Keratinocyte (primary cell): Measurements from ENCODE around the gene SCPEP1. TPM values are rescaled to one million over a fixed set of nuclear protein-coding genes. Genes with fewer than 3 reads are reported as not detected.
"Not testable (repeated sequence)": the region's sequence is repeated elsewhere in the genome, so short reads cannot be mapped to it uniquely, and the experiment has no call there.

ENCODE experiments used
- DNase-seq: peaks from one replicate; pipeline ENCODE4 v3.0.0-alpha.2; 2011; ENCODE audit warnings: low read depth, missing footprints, low spot score
- FAIRE-seq: peaks from 2 replicates; lab custom pipeline; 2011; peaks lifted over from hg19 to GRCh38; lab: Jason Lieb, UNC
- H2AFZ ChIP-seq: 2 replicates; pipeline ENCODE4 v1.6.0; 2012; ENCODE audit warnings: low read length, control low read depth, inconsistent platforms; ENCODE audit not compliant: control insufficient read depth
- H3K27ac ChIP-seq: 2 replicates; pipeline ENCODE4 v1.5.1; 2011; ENCODE audit warnings: low read length; ENCODE audit not compliant: control insufficient read depth, insufficient read depth
- H3K27me3 ChIP-seq: 3 replicates; pipeline ENCODE4 v1.6.0; 2011; ENCODE audit warnings: low read length; ENCODE audit not compliant: control insufficient read depth, insufficient read depth; ENCODE audit errors: extremely low read depth
- H3K36me3 ChIP-seq, 2 experiments: 2 replicates in 1 of 2; 3 replicates in 1 of 2; pipeline ENCODE4 v1.5.1; 2011; ENCODE audit warnings: low read length in 2 of 2, mild to moderate bottlenecking in 1 of 2; ENCODE audit not compliant: control insufficient read depth in 2 of 2, insufficient read depth in 2 of 2; ENCODE audit errors: extremely low read depth in 1 of 2
- H3K4me1 ChIP-seq: 3 replicates; pipeline ENCODE4 v1.5.1; 2011; ENCODE audit warnings: low read length; ENCODE audit not compliant: control insufficient read depth, insufficient read depth; ENCODE audit errors: extremely low read depth
- H3K4me2 ChIP-seq: 3 replicates; pipeline ENCODE4 v1.6.0; 2011; ENCODE audit warnings: low read depth, low read length; ENCODE audit not compliant: control insufficient read depth, insufficient read depth; ENCODE audit errors: extremely low read depth
- H3K4me3 ChIP-seq, 3 experiments: fragments of 200-600 bp in 1 of 3; sonication (generic) in 1 of 3; 2 replicates in 2 of 3; 3 replicates in 1 of 3; pipeline ENCODE4 v1.5.1; 2011 to 2016; ENCODE audit warnings: low read length in 3 of 3, mild to moderate bottlenecking in 3 of 3, control low read depth in 2 of 3, inconsistent platforms in 1 of 3, low read depth in 1 of 3, mixed read lengths in 1 of 3, mixed run types in 1 of 3, moderate library complexity in 1 of 3; ENCODE audit not compliant: control insufficient read depth in 2 of 3, insufficient read depth in 2 of 3; ENCODE audit errors: extremely low read depth in 1 of 3
- H3K79me2 ChIP-seq: 2 replicates; pipeline ENCODE4 v1.6.0; 2012; ENCODE audit warnings: low read length; ENCODE audit not compliant: control insufficient read depth, insufficient read depth
- H3K9ac ChIP-seq: 3 replicates; pipeline ENCODE4 v1.6.0; 2011; ENCODE audit warnings: low read length; ENCODE audit not compliant: control insufficient read depth, insufficient read depth; ENCODE audit errors: extremely low read depth
- H3K9me1 ChIP-seq: 3 replicates; pipeline ENCODE4 v1.6.0; 2011; ENCODE audit warnings: low read length; ENCODE audit not compliant: control insufficient read depth, insufficient read depth; ENCODE audit errors: extremely low read depth
- H3K9me3 ChIP-seq: 2 replicates; pipeline ENCODE4 v1.5.1; 2012; ENCODE audit warnings: low read depth, low read length; ENCODE audit not compliant: control insufficient read depth
- H4K20me1 ChIP-seq: 3 replicates; pipeline ENCODE4 v1.6.0; 2011; ENCODE audit warnings: low read length; ENCODE audit not compliant: control insufficient read depth, insufficient read depth; ENCODE audit errors: extremely low read depth
- EZH2 ChIP-seq: IDR thresholded peaks from one replicate; pipeline ENCODE4 v1.6.1; 2012; ENCODE audit warnings: inconsistent platforms, mild to moderate bottlenecking, low read length, moderate library complexity
- dilution Hi-C: fragments of 300-500 bp; cut with MboI; formaldehyde crosslinking; loops from one replicate; pipeline ENCODE4 v1.7.0; 2020; ENCODE audit warnings: low sequenced_read_pairs; ENCODE audit not compliant: extremely low pct_ligation_motif_present
- polyA plus RNA-seq, 5 experiments: library from polyadenylated mRNA; depleted of rRNA in 3 of 5; stranded (reverse) in 3 of 5; stranded (forward) in 1 of 5; unstranded in 1 of 5; fragments of >200 nt; gene quantifications; 1 replicate in 1 of 5; 2 replicates in 3 of 5; 3 replicates in 1 of 5; pipeline versions ENCODE4 v1.2.1 to v1.2.3, GENCODE V29; 2011 to 2012; ENCODE audit warnings: missing spikeins in 2 of 5, low read depth in 1 of 5, low replicate concordance in 1 of 5
- TF ChIP-seq, protein P1 (sequence below), 3 experiments: IDR thresholded peaks in 1 of 3; conservative IDR thresholded peaks in 1 of 3; optimal IDR thresholded peaks in 1 of 3; 2 replicates in 2 of 3; 3 replicates in 1 of 3; pipeline versions ENCODE3 to v1.5.1; 2011; ENCODE audit warnings: low read length in 3 of 3, mild to moderate bottlenecking in 3 of 3, moderate library complexity in 2 of 3, control low read depth in 1 of 3, inconsistent platforms in 1 of 3; ENCODE audit not compliant: insufficient read depth in 2 of 3; ENCODE audit errors: extremely low read depth in 1 of 3

The SCPEP1 gene
- polyA plus RNA-seq, 1 donor (not counting 4 experiments of a cell fraction or from before 2014, with no cell fraction given) = 34.4 TPM

DNA sequence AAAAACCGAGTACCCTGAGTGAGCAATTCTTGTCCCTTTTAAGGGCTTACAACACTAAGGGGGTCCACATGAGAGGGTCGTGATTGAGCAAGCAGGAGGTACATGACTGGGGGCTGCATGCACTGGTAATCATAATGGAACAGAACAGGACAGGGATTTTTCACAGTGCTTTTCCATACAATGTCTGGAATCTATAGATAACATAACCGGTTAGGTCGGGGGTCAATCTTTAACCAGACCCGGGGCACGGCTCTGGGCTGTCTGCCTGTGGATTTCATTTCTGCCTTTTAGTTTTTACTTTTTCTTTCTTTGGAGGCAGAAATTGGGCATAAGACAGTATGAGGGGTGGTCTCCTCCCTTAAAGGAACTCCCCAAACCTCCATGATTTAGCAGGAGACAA, 12.2 kb upstream of the SCPEP1 start:
- H3K4me3 ChIP-seq, H3K4me1 ChIP-seq, H3K79me2 ChIP-seq, H3K9ac ChIP-seq, DNase-seq, H3K9me3 ChIP-seq, dilution Hi-C loops, H2AFZ ChIP-seq, H3K27me3 ChIP-seq, H3K9me1 ChIP-seq, FAIRE-seq, H3K4me2 ChIP-seq, H3K27ac ChIP-seq, H3K36me3 ChIP-seq, H4K20me1 ChIP-seq: not testable (repeated sequence)

DNA sequence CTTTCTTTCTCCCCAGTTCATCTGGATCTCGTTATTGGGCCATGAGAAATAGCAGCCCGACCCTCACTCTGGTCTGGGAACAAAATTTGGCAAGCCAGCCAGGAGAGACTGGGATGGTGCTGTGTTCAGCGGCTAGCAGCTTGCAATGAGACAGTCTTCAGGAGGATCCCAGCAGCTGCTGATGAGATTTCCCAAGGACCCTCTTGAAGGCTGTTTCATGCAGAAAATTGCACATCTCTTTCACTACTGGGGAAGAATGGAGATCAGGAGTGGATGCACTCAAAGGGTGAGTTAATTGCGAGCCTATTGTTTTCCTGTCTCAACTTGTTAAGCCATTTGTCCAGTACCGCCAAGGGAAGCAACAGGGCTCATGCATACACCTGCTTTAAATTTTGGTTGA, 11.6 kb upstream of the SCPEP1 start:
- Histone ChIP-seq H3K79me2 (no peaks in the 10 kb centered on the region), H3K27me3 (no peaks in the 10 kb centered on the region), H3K4me2 (no peak overlapping the region), H3K36me3 (no peaks in the 10 kb centered on the region), H2AFZ (no peak overlapping the region), H3K4me3 (no peak overlapping the region), H3K9ac (no peak overlapping the region), H4K20me1 (no peaks in the 10 kb centered on the region), H3K9me1 (no peaks in the 10 kb centered on the region), H3K27ac (no peak overlapping the region), H3K4me1 (no peaks in the 10 kb centered on the region), H3K9me3 (no peaks in the 10 kb centered on the region)
- DNase-seq (no peak), FAIRE-seq (no peak)
- dilution Hi-C loops = no loop called here
- TF ChIP-seq, protein P1, sequence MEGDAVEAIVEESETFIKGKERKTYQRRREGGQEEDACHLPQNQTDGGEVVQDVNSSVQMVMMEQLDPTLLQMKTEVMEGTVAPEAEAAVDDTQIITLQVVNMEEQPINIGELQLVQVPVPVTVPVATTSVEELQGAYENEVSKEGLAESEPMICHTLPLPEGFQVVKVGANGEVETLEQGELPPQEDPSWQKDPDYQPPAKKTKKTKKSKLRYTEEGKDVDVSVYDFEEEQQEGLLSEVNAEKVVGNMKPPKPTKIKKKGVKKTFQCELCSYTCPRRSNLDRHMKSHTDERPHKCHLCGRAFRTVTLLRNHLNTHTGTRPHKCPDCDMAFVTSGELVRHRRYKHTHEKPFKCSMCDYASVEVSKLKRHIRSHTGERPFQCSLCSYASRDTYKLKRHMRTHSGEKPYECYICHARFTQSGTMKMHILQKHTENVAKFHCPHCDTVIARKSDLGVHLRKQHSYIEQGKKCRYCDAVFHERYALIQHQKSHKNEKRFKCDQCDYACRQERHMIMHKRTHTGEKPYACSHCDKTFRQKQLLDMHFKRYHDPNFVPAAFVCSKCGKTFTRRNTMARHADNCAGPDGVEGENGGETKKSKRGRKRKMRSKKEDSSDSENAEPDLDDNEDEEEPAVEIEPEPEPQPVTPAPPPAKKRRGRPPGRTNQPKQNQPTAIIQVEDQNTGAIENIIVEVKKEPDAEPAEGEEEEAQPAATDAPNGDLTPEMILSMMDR (optimal IDR thresholded peaks at IDR 0.05 in 1 of 3, IDR thresholded peaks at IDR 0.05 in 1 of 3, conservative IDR thresholded peaks at IDR 0.05 in 1 of 3; ENCODE audit: extremely low read depth in 1 of 3, insufficient read depth in 2 of 3, low read length in 3 of 3) = no peak
- TF ChIP-seq EZH2 = no peak

DNA sequence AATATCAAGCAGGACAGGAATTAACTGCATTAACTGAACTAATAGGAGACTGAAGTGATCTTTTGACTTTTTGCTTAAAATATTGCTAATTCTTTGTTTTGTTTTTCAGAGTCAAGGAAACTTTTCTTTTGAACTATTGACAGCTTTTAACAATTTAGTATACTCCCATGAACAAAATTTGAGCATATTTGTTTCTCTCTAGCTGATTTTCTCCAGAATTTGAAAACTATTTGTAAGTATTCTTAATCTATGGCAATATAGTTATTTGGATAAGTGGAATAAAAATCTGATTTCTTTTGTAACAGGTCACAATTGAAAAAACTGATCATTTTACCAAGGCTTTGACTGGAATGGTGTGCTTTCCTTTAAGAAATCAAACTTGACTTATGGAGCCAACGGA, 7.0 kb upstream of the SCPEP1 start:
- Histone ChIP-seq H3K79me2 (no peaks in the 10 kb centered on the region), H3K27ac (no peak overlapping the region), H4K20me1 (no peaks in the 10 kb centered on the region), H3K9me3 (no peaks in the 10 kb centered on the region), H3K36me3 (no peaks in the 10 kb centered on the region), H3K4me2 (no peak overlapping the region), H3K4me1 (peaks cover 5% of the 10 kb centered on the region), H3K4me3 (no peak overlapping the region), H3K27me3 (no peaks in the 10 kb centered on the region), H3K9me1 (no peaks in the 10 kb centered on the region), H3K9ac (no peak overlapping the region), H2AFZ (no peak overlapping the region)
- FAIRE-seq = no peak
- dilution Hi-C loops = no loop called here
- no peak for TF ChIP-seq EZH2
- TF ChIP-seq, protein P1 (optimal IDR thresholded peaks at IDR 0.05 in 1 of 3, IDR thresholded peaks at IDR 0.05 in 1 of 3, conservative IDR thresholded peaks at IDR 0.05 in 1 of 3; ENCODE audit: extremely low read depth in 1 of 3, insufficient read depth in 2 of 3, low read length in 3 of 3) = no peak
- no peak for DNase-seq
